Tibial nerve (tissue), 4 donors: Measurements from ENCODE around the gene PTRH1. TPM values are rescaled to one million over a fixed set of nuclear protein-coding genes. Genes with fewer than 3 reads are reported as not detected.

Experiments
- DNase-seq, 2 donors: peaks; one replicate each; pipeline ENCODE4 v3.0.0-alpha.2; 2019; ENCODE audit warnings: low spot score in 2 of 2
- H3K27ac ChIP-seq, 4 donors: fragments of 200-600 bp; sonication (generic) in 3 of 4; one replicate each; pipeline ENCODE4 v1.5.1; 2017 to 2019; ENCODE audit warnings: mild to moderate bottlenecking in 1 of 4
- H3K27me3 ChIP-seq, 2 donors: fragments of 200-600 bp; sonication (generic) in 1 of 2; one replicate each; pipeline versions ENCODE4 v1.5.1 to v1.6.0; 2017 to 2019
- H3K36me3 ChIP-seq, 3 donors: fragments of 200-600 bp; sonication (generic); one replicate each; pipeline ENCODE4 v1.5.1; 2018 to 2019
- H3K4me1 ChIP-seq, 4 donors: fragments of 200-600 bp; sonication (generic) in 3 of 4; one replicate each; pipeline ENCODE4 v1.5.1; 2017 to 2019
- H3K4me3 ChIP-seq, 4 donors: fragments of 200-600 bp; sonication (generic) in 3 of 4; one replicate each; pipeline ENCODE4 v1.5.1; 2017 to 2019; ENCODE audit warnings: mild to moderate bottlenecking in 1 of 4, moderate library complexity in 1 of 4
- H3K9me3 ChIP-seq, 4 donors: fragments of 200-600 bp; sonication (generic) in 3 of 4; one replicate each; pipeline ENCODE4 v1.5.1; 2017 to 2019
- CTCF ChIP-seq, 5 experiments: fragments of 200-600 bp in 3 of 5; fragments of 450-650 bp in 2 of 5; sonication (generic) in 3 of 5; IDR thresholded peaks; one replicate each; pipeline ENCODE4 v1.5.1; 2016 to 2019; ENCODE audit warnings: antibody characterized with exemption in 5 of 5, mild to moderate bottlenecking in 3 of 5, moderate library complexity in 2 of 5
- EP300 ChIP-seq, 2 donors: sonication (generic); formaldehyde crosslinking; IDR thresholded peaks; one replicate each; pipeline ENCODE4 v1.6.1; 2017; ENCODE audit warnings: antibody characterized with exemption in 2 of 2, mild to moderate bottlenecking in 1 of 2
- POLR2A ChIP-seq, 2 donors: fragments of 450-650 bp; IDR thresholded peaks; one replicate each; pipeline ENCODE4 v1.6.1; 2017; ENCODE audit warnings: antibody characterized with exemption in 2 of 2, mild to moderate bottlenecking in 2 of 2, moderate library complexity in 2 of 2
- WGBS, 2 donors: methylation state at CpG; one replicate each; pipeline ENCODE4 v1.1.5; 2018; 5-methylcytosine and 5-hydroxymethylcytosine counted together
- total RNA-seq, 4 donors: library from RNA; depleted of rRNA; stranded (reverse); fragments of >200 nt; gene quantifications; one replicate each; pipeline ENCODE4 v1.1.0, GENCODE V29; 2016

PTRH1 gene
- total RNA-seq, 4 donors from 2014 or later, result 8.4 to 46.7 (median 23.7) TPM

- H3K4me3 ChIP-seq, result no peak overlapping the region
- peaks cover 0 to 57% (median 0%) of the 10 kb centered on the region in 3 donors for H3K36me3 ChIP-seq
- DNase-seq, result no peak
- H3K27ac ChIP-seq, result no peak overlapping the region
- peaks cover 0 to 9% (median 0%) of the 10 kb centered on the region in 4 donors for H3K4me1 ChIP-seq
- WGBS, 2 donors, result 83 to 91% methylated on average over 10 of the region's 10 CpGs
- TF ChIP-seq EP300 (IDR thresholded peaks at IDR 0.05) (no peak), CTCF (IDR thresholded peaks at IDR 0.05) (no peak), POLR2A (IDR thresholded peaks at IDR 0.05) (no peak)
- no peaks in the 10 kb centered on the region for H3K27me3 ChIP-seq
- H3K9me3 ChIP-seq, result no peaks in the 10 kb centered on the region
Observed at GRCh38 chr9:127693143-127693542, 22.3 kb downstream of the PTRH1 start.

- Histone ChIP-seq H3K27me3 (no peaks in the 10 kb centered on the region), H3K9me3 (no peaks in the 10 kb centered on the region), H3K36me3 (peaks cover 0 to 68% (median 0%) of the 10 kb centered on the region in 3 donors), H3K4me1 (peaks cover 0 to 9% (median 0%) of the 10 kb centered on the region in 4 donors), H3K27ac (no peak overlapping the region), H3K4me3 (no peak overlapping the region)
- no peak for DNase-seq
- TF ChIP-seq EP300 (IDR thresholded peaks at IDR 0.05) (no peak), CTCF (IDR thresholded peaks at IDR 0.05) (no peak), POLR2A (IDR thresholded peaks at IDR 0.05) (no peak)
- WGBS, 2 donors, result 75 to 77% methylated on average over 20 of the region's 20 CpGs
Observed at GRCh38 chr9:127692071-127692470, 23.4 kb downstream of the PTRH1 start.

DNA sequence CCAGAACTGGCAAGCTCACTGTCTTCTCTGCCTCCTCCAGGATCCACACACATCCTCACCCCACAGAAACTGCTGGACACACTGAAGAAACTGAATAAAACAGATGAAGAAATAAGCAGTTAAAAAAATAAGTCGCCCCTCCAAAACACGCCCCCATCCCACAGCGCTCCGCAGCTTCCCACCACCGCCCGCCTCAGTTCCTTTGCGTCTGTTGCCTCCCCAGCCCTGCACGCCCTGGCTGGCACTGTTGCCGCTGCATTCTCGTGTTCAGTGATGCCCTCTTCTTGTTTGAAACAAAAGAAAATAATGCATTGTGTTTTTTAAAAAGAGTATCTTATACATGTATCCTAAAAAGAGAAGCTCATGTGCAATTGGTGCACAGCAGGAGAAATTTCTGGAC lies 24.7 kb downstream of the PTRH1 start:
- Histone ChIP-seq H3K9me3 (no peaks in the 10 kb centered on the region), H3K36me3 (peaks cover 0 to 81% (median 0%) of the 10 kb centered on the region in 3 donors), H3K27ac (no peak overlapping the region), H3K4me1 (peaks cover 0 to 7% (median 0%) of the 10 kb centered on the region in 4 donors), H3K27me3 (no peaks in the 10 kb centered on the region), H3K4me3 (no peak overlapping the region)
- no peak for DNase-seq
- 89% methylated on average over 10 of the region's 10 CpGs for WGBS, 2 donors
- TF ChIP-seq CTCF (IDR thresholded peaks at IDR 0.05) (no peak), EP300 (IDR thresholded peaks at IDR 0.05) (no peak), POLR2A (IDR thresholded peaks at IDR 0.05) (no peak)

- Histone ChIP-seq H3K4me3 (no peak overlapping the region), H3K36me3 (peaks cover 0 to 89% (median 0%) of the 10 kb centered on the region in 3 donors), H3K9me3 (no peaks in the 10 kb centered on the region), H3K4me1 (no peaks in the 10 kb centered on the region), H3K27me3 (no peaks in the 10 kb centered on the region), H3K27ac (no peak overlapping the region)
- TF ChIP-seq EP300 (IDR thresholded peaks at IDR 0.05) (no peak), POLR2A (IDR thresholded peaks at IDR 0.05) (no peak), CTCF (IDR thresholded peaks at IDR 0.05) (no peak)
- WGBS, 2 donors, result 91 to 93% methylated on average over 13 of the region's 13 CpGs
- no peak for DNase-seq
Observed at GRCh38 chr9:127689329-127690000, 26.0 kb downstream of the PTRH1 start.

GRCh38 chr9:127686461-127687393 lies 28.7 kb downstream of the PTRH1 start:
- 75 to 79% methylated on average over 6 of the region's 6 CpGs for WGBS, 2 donors
- H3K9me3 ChIP-seq, result no peaks in the 10 kb centered on the region
- H3K36me3 ChIP-seq, result peaks cover 0 to 98% (median 7%) of the 10 kb centered on the region in 3 donors
- no peak overlapping the region for H3K27ac ChIP-seq
- H3K4me3 ChIP-seq, result no peak overlapping the region
- DNase-seq, result no peak
- TF ChIP-seq CTCF (IDR thresholded peaks at IDR 0.05) (no peak), EP300 (IDR thresholded peaks at IDR 0.05) (no peak), POLR2A (IDR thresholded peaks at IDR 0.05) (no peak)
- H3K4me1 ChIP-seq, result no peaks in the 10 kb centered on the region
- H3K27me3 ChIP-seq, result no peaks in the 10 kb centered on the region
